Panc1 (cell line): ENCODE results near the gene SFTPD. TPM values are rescaled to one million over a fixed set of nuclear protein-coding genes. Genes with fewer than 3 reads are reported as not detected.
"Not testable (repeated sequence)": the region's sequence is repeated elsewhere in the genome, so short reads cannot be mapped to it uniquely, and the experiment has no call there.

Experiments
- ATAC-seq: fragments of 200-7000 bp; cut with Tn5 transposase; 2 replicates; pipeline ENCODE4 v1.9.1; 2020; ENCODE audit warnings: mild to moderate bottlenecking, moderate library complexity
- BruUV-seq: library from RNA; stranded (reverse); fragments of 400-500 nt; replicated peaks from 2 replicates; lab custom pipeline; 2021; lab: Mats Ljungman, UMichigan
- CTCF ChIA-PET: fragments of 300-600 bp; sonication (Branson Sonifier 250); formaldehyde crosslinking; loops from one replicate; lab custom pipeline; 2022; ENCODE audit warnings: antibody characterized with exemption; lab: Charles Lee
- POLR2A ChIA-PET: fragments of 300-600 bp; sonication (Branson Sonifier 250); formaldehyde crosslinking; loops from one replicate; lab custom pipeline; 2022; ENCODE audit warnings: antibody characterized with exemption; lab: Charles Lee
- DNase-seq: peaks from one replicate; pipeline ENCODE4 v3.0.0-alpha.2; 2010; ENCODE audit warnings: low read depth, low spot score
- H3K27ac ChIP-seq: 2 replicates; pipeline ENCODE4 v1.5.1; 2011; ENCODE audit warnings: mild to moderate bottlenecking, low read length, inconsistent platforms
- H3K27me3 ChIP-seq: fragments of 200-500 bp; sonication (Bioruptor generic); 2 replicates; pipeline ENCODE4 v1.6.0; 2014; ENCODE audit warnings: low read length, inconsistent platforms; ENCODE audit not compliant: control insufficient read depth, insufficient read depth
- H3K36me3 ChIP-seq: fragments of 200-500 bp; sonication (Bioruptor generic); 2 replicates; pipeline ENCODE4 v1.5.1; 2014; ENCODE audit warnings: inconsistent platforms, mild to moderate bottlenecking, low read length, moderate library complexity; ENCODE audit not compliant: control insufficient read depth, insufficient read depth
- H3K4me1 ChIP-seq: 2 replicates; pipeline ENCODE4 v1.5.1; 2011; ENCODE audit warnings: inconsistent platforms, mild to moderate bottlenecking, low read length, moderate library complexity; ENCODE audit not compliant: control insufficient read depth, insufficient read depth
- H3K4me3 ChIP-seq, 2 experiments: 2 replicates each; pipeline ENCODE4 v1.5.1; 2011 to 2012; ENCODE audit warnings: low read depth in 2 of 2, low read length in 2 of 2, mild to moderate bottlenecking in 2 of 2, inconsistent platforms in 1 of 2, moderate library complexity in 1 of 2
- H3K9me3 ChIP-seq: fragments of 200-500 bp; sonication (Bioruptor generic); 2 replicates; pipeline ENCODE4 v1.5.1; 2014; ENCODE audit warnings: low read depth, mild to moderate bottlenecking, inconsistent platforms, low read length, moderate library complexity; ENCODE audit not compliant: control insufficient read depth, insufficient read depth
- POLR2AphosphoS5 ChIP-seq: IDR thresholded peaks from 2 replicates; pipeline ENCODE4 v1.6.1; 2012; ENCODE audit warnings: mild to moderate bottlenecking, low read depth, low read length, moderate library complexity
- SIN3A ChIP-seq: IDR thresholded peaks from 2 replicates; pipeline ENCODE4 v1.6.1; 2012; ENCODE audit warnings: low read depth, mild to moderate bottlenecking, low read length, moderate library complexity, borderline replicate concordance; ENCODE audit not compliant: insufficient read depth
- TCF7L2 ChIP-seq: IDR thresholded peaks from 2 replicates; pipeline ENCODE4 v1.6.1; 2011; ENCODE audit warnings: mild to moderate bottlenecking, low read depth, low read length, inconsistent platforms
- in situ Hi-C: cut with HindIII; loops from 2 replicates; pipeline ENCODE4 v1.10.0; 2016; ENCODE audit warnings: low sequenced_read_pairs, low pct_unique_long_range_greater_than_20kb
- intact Hi-C: fragments of 100-400 bp; cut with micrococcal nuclease; formaldehyde crosslinking; loops from one replicate; pipeline ENCODE4 v1.10.0; 2022; ENCODE audit not compliant: unreplicated experiment
- total RNA-seq: library from RNA; stranded (reverse); gene quantifications from one replicate; pipeline ENCODE4 v1.2.1, GENCODE V29; 2021; ENCODE audit not compliant: unreplicated experiment
- TF ChIP-seq, protein P1 (sequence below), 2 experiments: IDR thresholded peaks; 2 replicates each; pipeline ENCODE4 v1.6.1; 2011 to 2012; ENCODE audit warnings: low read depth in 2 of 2, control low read depth in 1 of 2, low read length in 1 of 2, mild to moderate bottlenecking in 1 of 2, moderate library complexity in 1 of 2; ENCODE audit not compliant: insufficient read depth in 1 of 2
- TF ChIP-seq, protein P2 (sequence below): fragments of 450-650 bp; IDR thresholded peaks from 2 replicates; pipeline ENCODE4 v1.5.1; 2017; ENCODE audit warnings: mild to moderate bottlenecking

Gene SFTPD
- total RNA-seq, 1 experiment from 2014 or later: 0.36 TPM

DNA sequence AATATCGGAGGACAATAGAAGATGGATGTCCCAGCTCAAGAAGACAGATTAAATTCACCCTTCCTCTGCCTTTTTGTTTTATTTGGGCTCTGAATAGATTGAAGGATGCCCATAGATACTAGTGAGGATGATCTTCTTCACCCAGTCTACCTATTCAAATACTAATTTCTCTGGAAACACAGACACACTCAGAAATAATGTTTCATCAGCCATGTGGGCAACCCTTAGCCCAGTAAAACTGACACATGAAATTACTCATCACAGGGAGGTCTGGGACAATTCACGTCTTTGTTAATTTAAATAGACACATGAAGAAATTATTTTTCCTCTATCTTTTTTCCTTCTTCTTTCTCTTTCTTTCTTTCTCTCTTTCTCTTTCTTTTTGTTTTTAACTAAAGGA is 33.1 kb downstream of the SFTPD start:
- in situ Hi-C loops, BruUV-seq, H3K27ac ChIP-seq, H3K9me3 ChIP-seq, H3K4me1 ChIP-seq, DNase-seq, H3K36me3 ChIP-seq, ATAC-seq, POLR2A ChIA-PET, H3K4me3 ChIP-seq, intact Hi-C loops: not testable (repeated sequence)
- CTCF ChIA-PET: interaction anchor here (0.6 kb wide), 1 partner anchor 185 kb away, joined by 4 read pairs; no protein-coding TSS in a partner anchor
- peaks cover 24% of the 10 kb centered on the region for H3K27me3 ChIP-seq

DNA sequence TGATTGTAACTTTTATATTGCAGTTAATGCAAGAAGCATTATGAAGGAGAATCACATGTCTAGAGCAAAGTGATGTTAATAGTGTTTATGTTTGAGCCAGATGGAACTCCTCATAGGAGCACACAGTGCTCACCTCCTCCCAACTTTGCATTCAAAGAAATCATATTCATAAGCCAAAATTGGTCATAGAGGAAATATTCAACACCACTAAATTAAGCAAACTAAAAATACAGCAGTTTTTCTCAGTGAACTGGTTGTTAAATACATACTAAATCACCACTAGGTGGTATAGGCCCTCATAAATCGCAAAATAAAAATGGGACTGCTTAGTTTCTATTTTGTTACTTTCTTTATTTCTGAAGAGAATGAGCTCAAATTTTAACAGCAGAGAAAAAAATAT is 34.4 kb downstream of the SFTPD start:
- DNase-seq, H3K36me3 ChIP-seq, H3K4me3 ChIP-seq, CTCF ChIA-PET, BruUV-seq, H3K27ac ChIP-seq, intact Hi-C loops, H3K9me3 ChIP-seq, POLR2A ChIA-PET, in situ Hi-C loops, H3K4me1 ChIP-seq: not testable (repeated sequence)
- ATAC-seq: peak; percentile 21; the same call in 1 of the 2 replicates
- H3K27me3 ChIP-seq: peaks cover 35% of the 10 kb centered on the region

DNA sequence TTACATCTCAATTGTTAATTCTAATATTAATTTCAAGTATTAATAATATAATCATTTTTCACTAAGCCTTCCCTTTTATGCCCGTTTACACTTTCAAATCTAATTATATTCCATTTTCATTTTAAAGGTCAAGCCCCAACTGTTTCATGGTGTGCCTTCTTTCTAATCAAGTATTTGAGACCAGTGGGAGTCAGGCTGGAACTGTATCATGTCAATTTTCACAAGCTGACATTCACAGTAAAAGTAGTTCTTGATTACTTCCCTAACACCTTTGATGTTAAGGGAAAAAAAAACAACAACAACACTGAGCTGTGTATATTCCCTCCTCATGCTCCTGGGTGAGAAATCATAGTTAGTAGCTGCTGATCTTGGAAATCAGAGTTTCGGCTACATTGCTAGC is 38.1 kb downstream of the SFTPD start:
- intact Hi-C loops: no loop called here
- no peak for ATAC-seq
- H3K9me3 ChIP-seq: no peaks in the 10 kb centered on the region
- H3K27me3 ChIP-seq: peaks cover 38% of the 10 kb centered on the region
- POLR2A ChIA-PET: no interaction called here
- H3K36me3 ChIP-seq: no peaks in the 10 kb centered on the region
- DNase-seq: no peak
- H3K27ac ChIP-seq: no peak overlapping the region
- TF ChIP-seq, protein P1, sequence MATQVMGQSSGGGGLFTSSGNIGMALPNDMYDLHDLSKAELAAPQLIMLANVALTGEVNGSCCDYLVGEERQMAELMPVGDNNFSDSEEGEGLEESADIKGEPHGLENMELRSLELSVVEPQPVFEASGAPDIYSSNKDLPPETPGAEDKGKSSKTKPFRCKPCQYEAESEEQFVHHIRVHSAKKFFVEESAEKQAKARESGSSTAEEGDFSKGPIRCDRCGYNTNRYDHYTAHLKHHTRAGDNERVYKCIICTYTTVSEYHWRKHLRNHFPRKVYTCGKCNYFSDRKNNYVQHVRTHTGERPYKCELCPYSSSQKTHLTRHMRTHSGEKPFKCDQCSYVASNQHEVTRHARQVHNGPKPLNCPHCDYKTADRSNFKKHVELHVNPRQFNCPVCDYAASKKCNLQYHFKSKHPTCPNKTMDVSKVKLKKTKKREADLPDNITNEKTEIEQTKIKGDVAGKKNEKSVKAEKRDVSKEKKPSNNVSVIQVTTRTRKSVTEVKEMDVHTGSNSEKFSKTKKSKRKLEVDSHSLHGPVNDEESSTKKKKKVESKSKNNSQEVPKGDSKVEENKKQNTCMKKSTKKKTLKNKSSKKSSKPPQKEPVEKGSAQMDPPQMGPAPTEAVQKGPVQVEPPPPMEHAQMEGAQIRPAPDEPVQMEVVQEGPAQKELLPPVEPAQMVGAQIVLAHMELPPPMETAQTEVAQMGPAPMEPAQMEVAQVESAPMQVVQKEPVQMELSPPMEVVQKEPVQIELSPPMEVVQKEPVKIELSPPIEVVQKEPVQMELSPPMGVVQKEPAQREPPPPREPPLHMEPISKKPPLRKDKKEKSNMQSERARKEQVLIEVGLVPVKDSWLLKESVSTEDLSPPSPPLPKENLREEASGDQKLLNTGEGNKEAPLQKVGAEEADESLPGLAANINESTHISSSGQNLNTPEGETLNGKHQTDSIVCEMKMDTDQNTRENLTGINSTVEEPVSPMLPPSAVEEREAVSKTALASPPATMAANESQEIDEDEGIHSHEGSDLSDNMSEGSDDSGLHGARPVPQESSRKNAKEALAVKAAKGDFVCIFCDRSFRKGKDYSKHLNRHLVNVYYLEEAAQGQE (IDR thresholded peaks at IDR 0.05; ENCODE audit: insufficient read depth in 1 of 2, low read depth in 2 of 2, low read length in 1 of 2): no peak
- TF ChIP-seq POLR2AphosphoS5 (no peak), SIN3A (no peak), TCF7L2 (no peak)
- TF ChIP-seq, protein P2, sequence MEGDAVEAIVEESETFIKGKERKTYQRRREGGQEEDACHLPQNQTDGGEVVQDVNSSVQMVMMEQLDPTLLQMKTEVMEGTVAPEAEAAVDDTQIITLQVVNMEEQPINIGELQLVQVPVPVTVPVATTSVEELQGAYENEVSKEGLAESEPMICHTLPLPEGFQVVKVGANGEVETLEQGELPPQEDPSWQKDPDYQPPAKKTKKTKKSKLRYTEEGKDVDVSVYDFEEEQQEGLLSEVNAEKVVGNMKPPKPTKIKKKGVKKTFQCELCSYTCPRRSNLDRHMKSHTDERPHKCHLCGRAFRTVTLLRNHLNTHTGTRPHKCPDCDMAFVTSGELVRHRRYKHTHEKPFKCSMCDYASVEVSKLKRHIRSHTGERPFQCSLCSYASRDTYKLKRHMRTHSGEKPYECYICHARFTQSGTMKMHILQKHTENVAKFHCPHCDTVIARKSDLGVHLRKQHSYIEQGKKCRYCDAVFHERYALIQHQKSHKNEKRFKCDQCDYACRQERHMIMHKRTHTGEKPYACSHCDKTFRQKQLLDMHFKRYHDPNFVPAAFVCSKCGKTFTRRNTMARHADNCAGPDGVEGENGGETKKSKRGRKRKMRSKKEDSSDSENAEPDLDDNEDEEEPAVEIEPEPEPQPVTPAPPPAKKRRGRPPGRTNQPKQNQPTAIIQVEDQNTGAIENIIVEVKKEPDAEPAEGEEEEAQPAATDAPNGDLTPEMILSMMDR: no peak
- no peak overlapping the region for H3K4me3 ChIP-seq
- in situ Hi-C loops: no loop called here
- CTCF ChIA-PET: no interaction called here
- no peaks in the 10 kb centered on the region for H3K4me1 ChIP-seq
- no TSS peak for BruUV-seq
